Cardiac septum (tissue), 1 donor: ENCODE measurements around the gene PARP12. TPM values are rescaled to one million over a fixed set of nuclear protein-coding genes. Genes with fewer than 3 reads are reported as not detected.

ENCODE experiments used
- DNase-seq: peaks from one replicate; pipeline ENCODE4 v3.0.0-alpha.2; 2020; ENCODE audit warnings: low spot score
- intact Hi-C: fragments of 100-400 bp; cut with DNase I; formaldehyde crosslinking; loops from one replicate; pipeline ENCODE4 v1.14.0; 2022
- total RNA-seq: library from RNA; stranded (reverse); fragmentation: NEBNext Ultra II Directional; extraction: Animal tissue kit (Norgen Biotek cat#: 25700); gene quantifications from one replicate; pipeline ENCODE4 v1.2.1, GENCODE V29; 2021
- donor health status: DM: no; HTN: no; CAD: no.

The PARP12 gene
- total RNA-seq, 1 donor from 2014 or later, result 12.5 TPM

DNA sequence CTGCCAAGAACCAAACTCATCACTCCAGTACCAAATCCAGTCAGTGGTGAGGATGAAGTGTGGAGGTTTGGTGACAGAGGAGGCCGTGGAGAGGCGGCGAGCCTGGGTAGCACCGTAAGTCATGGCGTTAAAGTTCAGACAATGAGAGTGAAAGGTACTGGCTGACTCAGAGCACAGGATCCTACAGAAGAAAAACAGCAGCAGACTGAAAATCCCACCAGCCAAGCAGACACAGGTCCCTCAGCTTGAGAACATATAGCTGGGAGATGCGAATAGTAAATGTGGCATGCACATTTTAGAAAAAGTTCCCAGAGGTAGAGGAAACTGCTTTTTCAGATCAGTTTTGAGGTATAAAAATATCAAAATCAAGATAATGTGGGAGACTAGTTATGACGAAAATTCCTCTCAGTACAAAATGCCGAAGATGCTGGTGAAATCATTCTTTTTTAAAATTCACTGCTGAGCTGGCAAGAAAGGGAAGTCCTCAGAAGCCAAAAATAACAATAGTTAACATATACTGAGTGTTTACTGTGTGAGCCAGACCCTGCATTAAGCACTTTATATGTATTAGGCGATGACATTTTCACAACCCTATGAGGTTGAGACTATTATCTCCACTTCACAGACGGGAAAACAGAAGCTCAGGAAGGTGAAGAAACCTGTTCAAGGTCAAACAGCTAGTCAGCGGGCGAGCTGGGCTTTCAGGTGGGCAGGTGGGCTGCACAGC, 20.9 kb downstream of the PARP12 start:
- no peak for DNase-seq
- intact Hi-C loops, result no loop called here

DNA sequence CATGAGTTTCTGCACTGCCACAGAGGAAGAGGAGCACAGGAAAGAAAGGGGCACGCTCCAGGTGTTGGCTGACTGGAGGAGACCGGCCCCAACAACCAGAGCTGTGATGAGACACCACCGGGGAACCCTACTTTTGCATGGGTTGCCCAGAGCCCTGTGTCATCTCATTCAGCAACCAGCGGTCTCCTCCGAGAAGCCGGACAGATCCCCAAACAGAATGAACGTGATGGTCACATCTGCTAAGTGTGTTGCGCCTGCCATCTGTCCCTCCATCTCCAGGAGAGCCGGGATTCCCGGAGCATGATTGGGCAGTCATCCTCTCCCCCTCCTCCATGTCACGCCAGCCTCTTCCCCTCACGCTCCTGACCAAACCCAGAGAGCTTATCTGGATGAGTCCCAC, 22.9 kb downstream of the PARP12 start:
- intact Hi-C loops, result no loop called here
- no peak for DNase-seq

- intact Hi-C loops, result no loop called here
- DNase-seq, result no peak
Observed at GRCh38 chr7:140039066-140039465, 23.7 kb downstream of the PARP12 start.

- no peak for DNase-seq
- intact Hi-C loops, result no loop called here
Observed at GRCh38 chr7:140036224-140036962, 26.4 kb downstream of the PARP12 start.

GRCh38 chr7:140035400-140036223, 27.1 kb downstream of the PARP12 start:
- no peak for DNase-seq
- intact Hi-C loops, result no loop called here

GRCh38 chr7:140034421-140034820, 28.3 kb downstream of the PARP12 start:
- intact Hi-C loops, result no loop called here
- DNase-seq, result no peak

DNA sequence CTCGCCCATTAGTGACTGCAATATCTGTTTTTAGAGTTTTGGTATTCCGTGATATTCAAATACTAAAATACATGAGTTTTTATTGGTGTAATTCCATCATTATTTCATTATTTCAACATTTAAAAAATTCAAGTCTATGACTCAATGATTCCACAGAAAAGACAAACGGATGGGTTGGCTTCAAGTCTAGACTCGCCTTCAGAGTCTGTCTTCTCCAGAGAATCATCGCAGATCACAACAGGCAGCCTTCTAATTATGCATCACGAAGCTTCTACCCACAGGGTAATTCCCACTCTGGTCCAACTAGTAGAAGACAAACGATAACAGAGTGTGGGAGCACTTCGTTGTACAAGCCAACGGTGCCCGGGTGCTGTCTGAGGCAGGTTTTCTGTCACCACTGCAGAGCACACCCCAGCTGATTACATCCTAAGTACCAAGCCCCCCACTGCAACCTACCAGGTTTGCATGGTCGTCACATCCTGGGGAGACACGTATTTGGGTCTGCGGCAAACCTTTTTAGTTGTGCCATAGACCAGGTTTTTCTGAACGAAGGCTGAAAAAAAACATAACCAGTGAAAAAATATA, 28.9 kb downstream of the PARP12 start:
- intact Hi-C loops, result no loop called here
- no peak for DNase-seq

- no peak for DNase-seq
- intact Hi-C loops, result no loop called here
Observed at GRCh38 chr7:140033036-140033435, 29.7 kb downstream of the PARP12 start.

DNA sequence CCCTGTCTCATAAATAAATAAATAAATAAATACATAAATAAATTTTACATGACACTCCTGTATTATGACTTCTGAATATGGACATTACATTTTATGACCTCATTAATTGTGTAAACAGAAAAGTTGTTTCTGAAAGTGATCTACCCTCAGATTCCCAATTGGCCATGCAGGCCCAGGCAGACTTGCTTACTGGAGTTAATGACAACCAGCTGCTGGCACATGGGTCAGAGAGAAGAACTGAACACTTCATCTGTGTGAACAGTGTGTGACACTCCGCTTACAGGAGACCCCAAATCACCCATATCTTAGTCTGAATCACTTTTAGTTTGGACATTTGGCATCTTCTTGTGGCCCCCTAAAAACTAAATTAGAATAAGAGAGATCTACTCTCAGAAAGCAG, 31.4 kb downstream of the PARP12 start:
- intact Hi-C loops, result no loop called here
- no peak for DNase-seq

DNA sequence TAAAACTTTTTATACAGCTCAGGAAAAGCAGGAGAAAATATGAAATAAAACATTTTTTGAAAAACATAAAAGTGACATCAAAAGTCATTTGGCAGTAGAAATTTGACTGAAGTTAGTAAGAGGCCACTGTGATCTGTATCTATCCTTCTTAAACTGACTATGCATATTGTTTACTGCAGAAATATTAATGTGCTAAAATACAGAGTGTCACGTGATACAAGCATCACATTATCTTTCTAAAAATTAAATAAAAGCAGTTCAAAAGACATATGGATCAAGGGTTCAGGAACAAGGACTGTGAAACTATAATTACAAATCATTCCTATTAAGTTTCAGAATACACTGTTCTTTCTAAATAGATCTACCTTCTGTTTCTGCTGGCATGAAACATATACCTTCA, 33.7 kb downstream of the PARP12 start:
- intact Hi-C loops, result no loop called here
- no peak for DNase-seq

GRCh38 chr7:140028311-140028710, 34.4 kb downstream of the PARP12 start:
- intact Hi-C loops, result no loop called here

DNA sequence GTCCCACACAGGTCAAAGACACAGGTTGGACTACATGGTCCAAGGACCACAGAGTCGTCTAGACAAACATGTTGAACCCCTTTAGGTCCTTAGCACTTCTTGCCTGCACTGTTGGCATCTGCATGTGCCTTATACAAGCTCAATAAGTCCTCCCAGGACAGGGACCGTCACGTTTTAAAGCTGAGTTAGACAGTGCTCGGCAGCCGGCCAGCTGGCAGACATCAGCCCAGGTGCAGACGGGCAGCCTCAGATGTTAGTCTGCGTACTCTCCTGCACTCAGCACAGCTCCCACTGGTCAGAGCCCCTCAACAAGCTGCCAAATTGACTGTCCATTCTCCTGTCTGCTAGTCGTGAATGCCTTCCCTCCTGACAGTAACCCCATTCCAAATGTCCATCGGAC, 34.9 kb downstream of the PARP12 start:
- no peak for DNase-seq
- intact Hi-C loops, result no loop called here

More at GRCh38 chr7:140028311-140028710, 34.4 kb downstream of the PARP12 start:
- DNase-seq, result no peak

DNA sequence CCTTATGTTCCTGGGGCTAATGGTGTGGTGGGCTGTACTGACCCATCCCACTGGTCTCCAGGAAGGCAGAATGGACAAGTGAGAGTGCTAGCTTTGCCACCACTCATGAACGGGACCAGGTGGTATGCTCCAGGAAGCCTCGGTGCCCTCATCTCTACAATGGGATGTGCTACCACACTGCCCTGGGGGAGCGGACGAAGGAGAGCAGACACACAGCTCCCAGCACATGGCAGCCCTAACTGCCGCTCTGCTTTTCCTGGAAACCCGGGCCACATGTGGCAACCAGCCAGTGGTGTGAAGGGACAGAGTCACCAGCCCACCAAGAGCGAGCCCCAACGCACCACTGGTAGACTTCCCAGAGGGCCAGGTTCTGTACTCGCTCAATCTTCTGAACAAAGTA, 35.8 kb downstream of the PARP12 start:
- intact Hi-C loops, result no loop called here
- no peak for DNase-seq

DNA sequence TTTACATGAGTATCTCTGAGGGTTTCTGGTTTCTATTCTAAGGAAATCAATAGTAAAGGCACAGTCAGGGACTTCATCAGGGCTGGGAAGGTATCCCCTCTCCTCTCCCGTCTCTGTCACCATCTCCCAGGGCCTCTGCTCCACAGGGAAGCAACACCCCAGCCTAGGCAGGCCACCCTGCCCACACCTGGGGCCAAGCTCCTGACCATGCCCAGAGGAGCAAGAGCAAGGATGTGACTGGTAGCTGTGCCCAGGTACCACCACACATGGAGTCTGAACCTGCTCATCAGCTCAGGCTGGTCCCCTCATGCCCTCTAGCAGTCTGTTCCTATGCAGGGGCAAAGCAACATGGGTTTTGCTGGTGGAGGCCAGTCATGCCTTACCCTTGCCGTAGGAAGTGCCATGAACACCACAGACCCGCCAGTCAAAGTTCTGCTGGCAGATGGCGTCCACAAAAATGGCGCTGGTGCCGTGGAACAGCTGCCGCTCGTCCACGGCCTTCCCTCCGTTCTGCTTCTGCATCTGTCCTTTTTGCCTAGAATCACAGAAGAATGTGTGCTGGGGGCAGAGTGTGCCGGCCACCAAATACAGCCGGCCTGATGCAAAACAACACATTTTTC, 36.8 kb downstream of the PARP12 start:
- intact Hi-C loops, result no loop called here
- no peak for DNase-seq

DNA sequence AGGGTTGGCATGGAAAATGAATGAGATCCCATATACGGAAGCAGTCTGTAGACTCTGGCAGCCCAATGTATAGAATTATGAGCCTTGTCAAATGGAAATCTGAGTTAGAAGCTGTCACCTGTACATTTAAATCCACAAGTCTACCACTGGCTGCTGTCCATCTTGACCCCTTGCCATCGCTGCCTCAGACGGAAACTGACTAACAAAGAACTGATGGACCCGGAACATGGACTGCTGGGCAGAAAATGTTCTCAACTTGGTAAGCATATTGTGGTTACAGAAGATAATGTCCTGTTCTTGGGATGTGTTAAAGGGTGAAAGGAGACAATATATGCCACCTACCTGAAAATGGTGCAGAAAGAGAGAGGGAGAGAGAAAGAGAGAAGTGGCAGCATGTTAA, 37.5 kb downstream of the PARP12 start:
- DNase-seq, result no peak
- intact Hi-C loops, result no loop called here

DNA sequence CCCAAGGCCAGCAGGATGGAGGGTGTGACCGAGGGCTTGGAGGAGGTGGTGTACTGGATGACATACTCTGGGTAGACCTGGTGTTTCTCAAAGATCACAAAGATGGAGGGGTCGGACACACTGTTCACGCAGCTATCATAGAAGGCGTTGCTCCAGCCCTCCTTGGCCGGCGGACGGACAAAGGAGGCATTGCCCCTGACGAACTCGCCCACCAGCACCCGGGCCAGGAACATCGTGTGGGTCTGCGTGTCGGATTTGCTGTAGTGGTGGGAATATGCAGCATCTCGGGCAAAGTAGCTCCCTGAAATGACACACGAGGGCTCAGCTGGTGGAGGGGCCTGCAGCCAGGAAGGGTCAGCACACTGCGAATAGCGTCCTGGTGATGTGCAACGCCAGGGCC, 38.2 kb downstream of the PARP12 start:
- intact Hi-C loops, result no loop called here
- no peak for DNase-seq

DNA sequence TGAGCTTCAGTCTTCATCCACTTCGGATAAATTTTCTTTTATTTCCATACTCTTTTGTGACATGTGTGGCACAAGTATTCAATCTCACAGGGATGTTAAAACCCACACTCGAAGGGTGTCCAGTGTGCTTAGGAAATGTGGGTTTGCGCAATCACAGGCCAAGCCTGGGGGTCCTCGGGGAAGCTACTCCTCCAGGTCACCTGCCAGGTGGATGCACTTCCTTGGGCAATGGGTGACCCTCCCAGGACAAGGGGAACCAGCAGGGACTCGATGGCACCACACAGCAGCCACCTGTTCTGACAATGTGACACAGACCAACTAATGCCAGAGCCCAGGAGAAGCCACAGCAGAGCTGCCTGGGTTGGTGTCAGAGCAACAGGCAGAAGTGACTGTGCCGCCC, 39.0 kb downstream of the PARP12 start:
- intact Hi-C loops, result no loop called here
- no peak for DNase-seq

GRCh38 chr7:140022582-140023211, 40.1 kb downstream of the PARP12 start:
- intact Hi-C loops, result no loop called here

DNA sequence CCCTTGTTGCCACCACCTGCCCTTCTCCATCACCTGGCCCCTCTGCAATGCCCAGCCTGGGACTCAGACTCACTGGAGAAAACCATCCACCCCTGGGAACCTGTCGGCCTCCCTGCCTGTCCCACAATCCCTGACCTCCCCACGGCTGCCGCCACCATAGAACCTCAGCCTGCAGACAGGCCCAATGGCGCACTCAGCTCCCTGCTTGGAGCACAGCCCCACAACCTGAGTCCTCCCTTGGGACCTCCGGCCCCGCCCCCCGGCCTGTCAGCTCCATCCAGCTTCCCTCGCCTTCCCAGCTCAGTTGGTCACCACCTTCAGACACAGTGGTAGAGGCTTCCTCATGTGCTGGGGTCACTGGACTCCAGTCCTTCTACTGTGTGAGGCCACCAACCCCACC, 41.1 kb downstream of the PARP12 start:
- intact Hi-C loops, result no loop called here
- no peak for DNase-seq

More at GRCh38 chr7:140022582-140023211, 40.1 kb downstream of the PARP12 start:
- no peak for DNase-seq
